ENCODE data around the gene GOT2. TPM values are rescaled to one million over a fixed set of nuclear protein-coding genes. Genes with fewer than 3 reads are reported as not detected.

The GOT2 gene
- total RNA-seq, 1 donor from 2014 or later, result 106 TPM

- Mint-ChIP-seq H3K27ac (ENCODE audit: unreplicated experiment) (no peak overlapping the region), H3K27me3 (ENCODE audit: low read depth, unreplicated experiment) (no peaks in the 10 kb centered on the region), H3K4me3 (ENCODE audit: unreplicated experiment) (no peak overlapping the region), H3K9me3 (ENCODE audit: unreplicated experiment) (no peaks in the 10 kb centered on the region), H3K36me3 (ENCODE audit: low read depth, unreplicated experiment) (peaks cover 16% of the 10 kb centered on the region), H3K4me1 (ENCODE audit: low read depth, unreplicated experiment) (no peaks in the 10 kb centered on the region)
- Histone ChIP-seq H3K27me3 (ENCODE audit: insufficient read depth, low read length) (no peaks in the 10 kb centered on the region), H3K27ac (ENCODE audit: low read depth, low read length) (no peak overlapping the region), H3K9ac (ENCODE audit: low read length) (no peak overlapping the region), H3K36me3 (ENCODE audit: insufficient read depth, low read length) (peaks cover 4% of the 10 kb centered on the region), H3K79me2 (ENCODE audit: insufficient read depth, low read length) (no peaks in the 10 kb centered on the region), H3K4me3 (ENCODE audit: insufficient read depth, low read depth, low read length) (no peak overlapping the region), H3K4me1 (ENCODE audit: insufficient read depth, low read length) (no peaks in the 10 kb centered on the region), H2AFZ (ENCODE audit: low read depth, low read length) (no peak overlapping the region), H3K4me2 (ENCODE audit: low read length) (no peak overlapping the region), H3K9me3 (ENCODE audit: insufficient read depth, low read depth, low read length) (no peaks in the 10 kb centered on the region), H4K20me1 (ENCODE audit: insufficient read depth, low read length) (peaks cover 3% of the 10 kb centered on the region)
- no peak for FAIRE-seq
- TF ChIP-seq CTCF (IDR thresholded peaks at IDR 0.05; ENCODE audit: insufficient read depth, low read depth, low read length), result no peak
- DNase-seq (ENCODE audit: low read depth), result no peak
Measured at GRCh38 chr16:58670946-58671583, 63.1 kb downstream of the GOT2 start.

GRCh38 chr16:58670177-58670576, 63.9 kb downstream of the GOT2 start:
- no peak overlapping the region for H3K4me3 Mint-ChIP-seq (ENCODE audit: unreplicated experiment)
- peaks cover 4% of the 10 kb centered on the region for H3K36me3 ChIP-seq (ENCODE audit: insufficient read depth, low read length)
- peaks cover 3% of the 10 kb centered on the region for H4K20me1 ChIP-seq (ENCODE audit: insufficient read depth, low read length)
- no peak overlapping the region for H3K4me2 ChIP-seq (ENCODE audit: low read length)
- no peak overlapping the region for H2AFZ ChIP-seq (ENCODE audit: low read depth, low read length)
- DNase-seq (ENCODE audit: low read depth), result no peak
- no peak for FAIRE-seq
- H3K27ac Mint-ChIP-seq (ENCODE audit: unreplicated experiment), result no peak overlapping the region
- peaks cover 15% of the 10 kb centered on the region for H3K36me3 Mint-ChIP-seq (ENCODE audit: low read depth, unreplicated experiment)
- H3K4me1 Mint-ChIP-seq (ENCODE audit: low read depth, unreplicated experiment), result no peaks in the 10 kb centered on the region
- H3K27ac ChIP-seq (ENCODE audit: low read depth, low read length), result no peak overlapping the region
- no peaks in the 10 kb centered on the region for H3K4me1 ChIP-seq (ENCODE audit: insufficient read depth, low read length)
- H3K9ac ChIP-seq (ENCODE audit: low read length), result no peak overlapping the region
- H3K79me2 ChIP-seq (ENCODE audit: insufficient read depth, low read length), result no peaks in the 10 kb centered on the region
- no peaks in the 10 kb centered on the region for H3K9me3 ChIP-seq (ENCODE audit: insufficient read depth, low read depth, low read length)
- no peaks in the 10 kb centered on the region for H3K27me3 Mint-ChIP-seq (ENCODE audit: low read depth, unreplicated experiment)
- H3K27me3 ChIP-seq (ENCODE audit: insufficient read depth, low read length), result no peaks in the 10 kb centered on the region
- no peaks in the 10 kb centered on the region for H3K9me3 Mint-ChIP-seq (ENCODE audit: unreplicated experiment)
- no peak overlapping the region for H3K4me3 ChIP-seq (ENCODE audit: insufficient read depth, low read depth, low read length)
- TF ChIP-seq EZH2 (IDR thresholded peaks at IDR 0.05; ENCODE audit: insufficient read depth, low read length) (no peak), CTCF (IDR thresholded peaks at IDR 0.05; ENCODE audit: insufficient read depth, low read depth, low read length) (no peak)

GRCh38 chr16:58665200-58665599, 68.9 kb downstream of the GOT2 start:
- H3K9me3 ChIP-seq (ENCODE audit: insufficient read depth, low read depth, low read length), result no peaks in the 10 kb centered on the region
- Mint-ChIP-seq H3K27ac (ENCODE audit: unreplicated experiment) (no peak overlapping the region), H3K27me3 (ENCODE audit: low read depth, unreplicated experiment) (no peaks in the 10 kb centered on the region), H3K4me3 (ENCODE audit: unreplicated experiment) (no peak overlapping the region), H3K9me3 (ENCODE audit: unreplicated experiment) (no peaks in the 10 kb centered on the region), H3K36me3 (ENCODE audit: low read depth, unreplicated experiment) (peaks cover 8% of the 10 kb centered on the region), H3K4me1 (ENCODE audit: low read depth, unreplicated experiment) (peaks cover 4% of the 10 kb centered on the region)
- no peak overlapping the region for H3K27ac ChIP-seq (ENCODE audit: low read depth, low read length)
- TF ChIP-seq EZH2 (IDR thresholded peaks at IDR 0.05; ENCODE audit: insufficient read depth, low read length) (no peak), CTCF (IDR thresholded peaks at IDR 0.05; ENCODE audit: insufficient read depth, low read depth, low read length) (no peak)
- no peaks in the 10 kb centered on the region for H3K79me2 ChIP-seq (ENCODE audit: insufficient read depth, low read length)
- no peaks in the 10 kb centered on the region for H4K20me1 ChIP-seq (ENCODE audit: insufficient read depth, low read length)
- no peak overlapping the region for H3K9ac ChIP-seq (ENCODE audit: low read length)
- FAIRE-seq (no peak), DNase-seq (ENCODE audit: low read depth) (no peak)
- H3K36me3 ChIP-seq (ENCODE audit: insufficient read depth, low read length), result peaks cover 4% of the 10 kb centered on the region
- H2AFZ ChIP-seq (ENCODE audit: low read depth, low read length), result no peak overlapping the region
- H3K27me3 ChIP-seq (ENCODE audit: insufficient read depth, low read length), result no peaks in the 10 kb centered on the region
- no peak overlapping the region for H3K4me3 ChIP-seq (ENCODE audit: insufficient read depth, low read depth, low read length)
- no peak overlapping the region for H3K4me2 ChIP-seq (ENCODE audit: low read length)
- H3K4me1 ChIP-seq (ENCODE audit: insufficient read depth, low read length), result no peaks in the 10 kb centered on the region
